K562 (cell line): ENCODE measurements around the gene LY6G6C. TPM values are rescaled to one million over a fixed set of nuclear protein-coding genes. Genes with fewer than 3 reads are reported as not detected.

Experiments
- CREB3 ChIP-seq: fragments of 450-650 bp; conservative IDR thresholded peaks from 2 replicates; pipeline ENCODE4 v1.6.1; 2016; ENCODE audit warnings: missing genetic modification characterization, low read depth, mild to moderate bottlenecking, missing compliant biosample characterization, moderate library complexity
- ELF4 ChIP-seq: fragments of 450-650 bp; formaldehyde crosslinking; IDR thresholded peaks from 2 replicates; pipeline ENCODE4 v1.4.0; 2022; ENCODE audit warnings: missing genetic modification characterization
- FOSL1 ChIP-seq: fragments of 200-800 bp; sonication (Bioruptor generic); conservative IDR thresholded peaks from 2 replicates; pipeline ENCODE4 v1.6.1; 2016; ENCODE audit warnings: missing genetic modification characterization, missing compliant biosample characterization
- HDAC2 ChIP-seq: fragments of 450-650 bp; IDR thresholded peaks from 2 replicates; pipeline ENCODE4 v1.6.1; 2016; ENCODE audit warnings: mild to moderate bottlenecking
- HEY1 ChIP-seq: fragments of 250-450 bp; sonication (Bioruptor Pico); IDR thresholded peaks from 2 replicates; pipeline ENCODE4 v1.5.0; 2020; ENCODE audit warnings: mild to moderate bottlenecking, moderate library complexity, borderline replicate concordance
- IRF1 ChIP-seq: sonication (generic); formaldehyde crosslinking; IDR thresholded peaks from 2 replicates; pipeline ENCODE4 v1.8.0; 2022; ENCODE audit warnings: missing genetic modification reagents, mild to moderate bottlenecking, borderline replicate concordance
- KDM4B ChIP-seq, 2 experiments: fragments of 450-650 bp in 1 of 2; sonication (generic) in 1 of 2; IDR thresholded peaks; 2 replicates each; pipeline ENCODE4 v1.6.1; 2016 to 2017; ENCODE audit warnings: borderline replicate concordance in 2 of 2, antibody characterized with exemption in 1 of 2, low read depth in 1 of 2, mild to moderate bottlenecking in 1 of 2
- MAZ ChIP-seq, 2 experiments: fragments of 450-650 bp in 1 of 2; sonication (generic) in 1 of 2; formaldehyde crosslinking; IDR thresholded peaks in 1 of 2; conservative IDR thresholded peaks in 1 of 2; 2 replicates each; pipeline versions ENCODE4 v1.4.0 to v1.5.0; 2020; ENCODE audit warnings: mild to moderate bottlenecking in 1 of 2, missing genetic modification reagents in 1 of 2
- MEF2D ChIP-seq: conservative IDR thresholded peaks from 2 replicates; pipeline ENCODE4 v1.6.1; 2016; ENCODE audit warnings: low read depth, missing genetic modification characterization, missing compliant biosample characterization
- MIER1 ChIP-seq: fragments of 450-650 bp; IDR thresholded peaks from 2 replicates; pipeline ENCODE4 v1.6.1; 2016; ENCODE audit warnings: antibody characterized with exemption, mild to moderate bottlenecking, low read depth
- POLR2B ChIP-seq: fragments of 450-650 bp; IDR thresholded peaks from 2 replicates; pipeline ENCODE4 v1.6.1; 2018; ENCODE audit warnings: low read depth; ENCODE audit not compliant: partially characterized antibody
- POLR2H ChIP-seq: IDR thresholded peaks from 2 replicates; pipeline ENCODE4 v1.6.1; 2016; ENCODE audit warnings: missing genetic modification characterization, low read depth, mild to moderate bottlenecking, control low read depth, missing compliant biosample characterization, moderate library complexity
- RAD21 ChIP-seq, 2 experiments: fragments of 250-450 bp in 1 of 2; fragments of 450-650 bp in 1 of 2; sonication (Bioruptor Pico) in 1 of 2; formaldehyde crosslinking in 1 of 2; IDR thresholded peaks in 1 of 2; conservative IDR thresholded peaks in 1 of 2; 2 replicates each; pipeline versions ENCODE4 v1.4.0 to v1.8.0; 2020 to 2022; ENCODE audit warnings: mild to moderate bottlenecking in 2 of 2, moderate library complexity in 1 of 2
- RUNX1 ChIP-seq: sonication (generic); IDR thresholded peaks from 2 replicates; pipeline ENCODE4 v1.6.1; 2016; ENCODE audit warnings: antibody characterized with exemption, low read depth
- THAP7 ChIP-seq: fragments of 250-450 bp; sonication (Bioruptor Pico); IDR thresholded peaks from 2 replicates; pipeline ENCODE4 v1.5.0; 2021
- ZNF133 ChIP-seq: fragments of 250-450 bp; sonication (Bioruptor Pico); IDR thresholded peaks from 2 replicates; pipeline ENCODE4 v1.4.0; 2020; ENCODE audit warnings: mild to moderate bottlenecking
- ZNF324 ChIP-seq: fragments of 250-450 bp; sonication (Bioruptor Pico); IDR thresholded peaks from 2 replicates; pipeline ENCODE4 v1.4.0; 2020; ENCODE audit warnings: mild to moderate bottlenecking
- polyA plus RNA-seq, 8 experiments: library from polyadenylated mRNA; depleted of rRNA in 4 of 8; stranded (reverse) in 5 of 8; unstranded in 3 of 8; fragments of >200 nt; fragmentation: Nextera tagmentation in 2 of 8; fragmentation: Illumina TruSeq in 1 of 8; extraction: Ambion mirVana in 2 of 8; extraction: Trizol in 1 of 8; gene quantifications; 2 replicates each; pipeline versions ENCODE4 v1.2.1 to v1.2.3, GENCODE V29; 2011 to 2014; ENCODE audit warnings: inconsistent platforms in 1 of 8, missing spikeins in 1 of 8
- total RNA-seq, 7 experiments: library from RNA; depleted of rRNA in 6 of 7; stranded (reverse); fragments of >200 nt in 6 of 7; fragmentation: Illumina TruSeq in 2 of 7; extraction: Trizol in 2 of 7; gene quantifications; 2 replicates each; pipeline versions ENCODE4 v1.2.1 to v1.2.3, GENCODE V29; 2011 to 2021; ENCODE audit warnings: low replicate concordance in 1 of 7

Gene LY6G6C
- total and polyA plus RNA-seq, 9 of the 15 experiments (the other 6 are each of a cell fraction or from before 2014, with no cell fraction given) = 0.06 to 0.20 TPM; not detected in 7

- no peak for TF ChIP-seq POLR2H (tag)
- TF ChIP-seq ELF4 = no peak
- TF ChIP-seq IRF1 = no peak
- no peak; the same call in 1 of the 2 replicates for TF ChIP-seq HDAC2
- peak in 1 of 2 experiments; percentile 29; a peak in 1 of 4 replicates for TF ChIP-seq MAZ (CRISPR knock-in tag; conservative IDR thresholded peaks at IDR 0.05 in 1 of 2, IDR thresholded peaks at IDR 0.05 in 1 of 2)
- no peak for TF ChIP-seq FOSL1 (tag)
- TF ChIP-seq ZNF133 (CRISPR knock-in tag) = no peak
- no peak for TF ChIP-seq ZNF324
- TF ChIP-seq RAD21 (CRISPR knock-in tag; conservative IDR thresholded peaks at IDR 0.05 in 1 of 2, IDR thresholded peaks at IDR 0.05 in 1 of 2) = peak in 1 of 2 experiments; percentile 45; a peak in 2 of 4 replicates
- no peak for TF ChIP-seq CREB3 (tag)
- TF ChIP-seq MIER1 = no peak
- TF ChIP-seq KDM4B (IDR thresholded peaks at IDR 0.05; ENCODE audit: borderline replicate concordance in 2 of 2, low read depth in 1 of 2) = no peak
- TF ChIP-seq MEF2D (tag) = no peak
- 0 out of 2 replicates have a peak, but pooled peaks have one; percentile 41 for TF ChIP-seq THAP7 (CRISPR knock-in tag)
- TF ChIP-seq RUNX1 = peak; percentile 45; the same call in 1 of the 2 replicates
- TF ChIP-seq POLR2B = no peak
- TF ChIP-seq HEY1 (CRISPR knock-in tag) = no peak
Measured at GRCh38 chr6:31689249-31690110, 32.1 kb downstream of the LY6G6C start (continued).
